ENCODE measurements around the gene PIK3AP1. TPM values are rescaled to one million over a fixed set of nuclear protein-coding genes. Genes with fewer than 3 reads are reported as not detected.

PIK3AP1 gene
- total and polyA plus RNA-seq, 2 of the 13 experiments (the other 11 are each of a cell fraction or from before 2014, with no cell fraction given): 3.6 to 13.8 TPM

GRCh38 chr10:96720422-96721206 is at the start of gene PIK3AP1 (continued):
- TF ChIP-seq MLXIP (CRISPR knock-in tag; IDR thresholded peaks at IDR 0.05; ENCODE audit: borderline replicate concordance) (no peak), PAWR (CRISPR knock-in tag; IDR thresholded peaks at IDR 0.05; ENCODE audit: borderline replicate concordance) (no peak), SNAPC5 (CRISPR knock-in tag; IDR thresholded peaks at IDR 0.05; ENCODE audit: borderline replicate concordance) (no peak), ELF4 (CRISPR knock-in tag; IDR thresholded peaks at IDR 0.05; ENCODE audit: borderline replicate concordance) (no peak), ZNF142 (CRISPR knock-in tag; IDR thresholded peaks at IDR 0.05) (no peak), ZNF296 (CRISPR knock-in tag; conservative IDR thresholded peaks at IDR 0.05) (no peak), PCBP2 (optimal IDR thresholded peaks at IDR 0.05; ENCODE audit: low read depth, low read length, poor library complexity, severe bottlenecking) (no peak), SRY (CRISPR knock-in tag; IDR thresholded peaks at IDR 0.05) (no peak; the same call in 1 of the 2 replicates), HNRNPK (IDR thresholded peaks at IDR 0.05; ENCODE audit: low read depth, low read length, poor library complexity, severe bottlenecking) (peak; percentile 54), ZNF792 (CRISPR knock-in tag; IDR thresholded peaks at IDR 0.05) (no peak), SP4 (CRISPR knock-in tag; IDR thresholded peaks at IDR 0.05) (peak; percentile 9; the same call in 1 of the 2 replicates), EHMT2 (IDR thresholded peaks at IDR 0.05; ENCODE audit: borderline replicate concordance, low read depth, low read length) (no peak), MIER2 (CRISPR knock-in tag; IDR thresholded peaks at IDR 0.05) (no peak), TIGD3 (CRISPR knock-in tag; IDR thresholded peaks at IDR 0.05; ENCODE audit: borderline replicate concordance) (no peak), RBFOX2 (IDR thresholded peaks at IDR 0.05; ENCODE audit: low read depth, low read length) (0 out of 2 replicates have a peak, but pooled peaks have one; percentile 28), CHD2 (IDR thresholded peaks at IDR 0.05; ENCODE audit: low read depth, low read length) (no peak), NAIF1 (CRISPR knock-in tag; IDR thresholded peaks at IDR 0.05; ENCODE audit: borderline replicate concordance) (no peak), SAP130 (CRISPR knock-in tag; IDR thresholded peaks at IDR 0.05; ENCODE audit: low read depth) (peak; percentile 26; the same call in 1 of the 2 replicates), SP2 (CRISPR knock-in tag; IDR thresholded peaks at IDR 0.05) (no peak)
